Stomach (tissue), 4 donors: ENCODE results near the gene VOPP1.

ENCODE experiments used
- EP300 ChIP-seq: sonication (generic); formaldehyde crosslinking; IDR thresholded peaks from one replicate; pipeline ENCODE4 v1.6.1; 2017; ENCODE audit warnings: antibody characterized with exemption
- POLR2A ChIP-seq, 4 donors: fragments of 450-650 bp; IDR thresholded peaks; one replicate each; pipeline ENCODE4 v1.6.1; 2016; ENCODE audit warnings: antibody characterized with exemption in 4 of 4, control low read depth in 2 of 4, mild to moderate bottlenecking in 1 of 4, moderate library complexity in 1 of 4
- POLR2AphosphoS5 ChIP-seq, 3 donors: sonication (generic); formaldehyde crosslinking; IDR thresholded peaks; one replicate each; pipeline ENCODE4 v1.6.1; 2016; ENCODE audit warnings: antibody characterized with exemption in 3 of 3
- TF ChIP-seq, protein P1 (sequence below), 7 experiments: fragments of 450-650 bp in 4 of 7; fragments of 200-600 bp in 3 of 7; sonication (generic) in 3 of 7; IDR thresholded peaks; one replicate each; pipeline ENCODE4 v1.5.1; 2016 to 2019; ENCODE audit warnings: antibody characterized with exemption in 7 of 7, control low read depth in 2 of 7, mild to moderate bottlenecking in 1 of 7

- no peak for TF ChIP-seq EP300
- TF ChIP-seq, protein P1, sequence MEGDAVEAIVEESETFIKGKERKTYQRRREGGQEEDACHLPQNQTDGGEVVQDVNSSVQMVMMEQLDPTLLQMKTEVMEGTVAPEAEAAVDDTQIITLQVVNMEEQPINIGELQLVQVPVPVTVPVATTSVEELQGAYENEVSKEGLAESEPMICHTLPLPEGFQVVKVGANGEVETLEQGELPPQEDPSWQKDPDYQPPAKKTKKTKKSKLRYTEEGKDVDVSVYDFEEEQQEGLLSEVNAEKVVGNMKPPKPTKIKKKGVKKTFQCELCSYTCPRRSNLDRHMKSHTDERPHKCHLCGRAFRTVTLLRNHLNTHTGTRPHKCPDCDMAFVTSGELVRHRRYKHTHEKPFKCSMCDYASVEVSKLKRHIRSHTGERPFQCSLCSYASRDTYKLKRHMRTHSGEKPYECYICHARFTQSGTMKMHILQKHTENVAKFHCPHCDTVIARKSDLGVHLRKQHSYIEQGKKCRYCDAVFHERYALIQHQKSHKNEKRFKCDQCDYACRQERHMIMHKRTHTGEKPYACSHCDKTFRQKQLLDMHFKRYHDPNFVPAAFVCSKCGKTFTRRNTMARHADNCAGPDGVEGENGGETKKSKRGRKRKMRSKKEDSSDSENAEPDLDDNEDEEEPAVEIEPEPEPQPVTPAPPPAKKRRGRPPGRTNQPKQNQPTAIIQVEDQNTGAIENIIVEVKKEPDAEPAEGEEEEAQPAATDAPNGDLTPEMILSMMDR (IDR thresholded peaks at IDR 0.05): no peak
- TF ChIP-seq POLR2AphosphoS5 (IDR thresholded peaks at IDR 0.05): no peak
- TF ChIP-seq POLR2A (IDR thresholded peaks at IDR 0.05): no peak
Observed at GRCh38 chr7:55499591-55499990, 72.7 kb downstream of the VOPP1 start.
